ENCODE data around the gene MYO18A.

The MYO18A gene

DNA sequence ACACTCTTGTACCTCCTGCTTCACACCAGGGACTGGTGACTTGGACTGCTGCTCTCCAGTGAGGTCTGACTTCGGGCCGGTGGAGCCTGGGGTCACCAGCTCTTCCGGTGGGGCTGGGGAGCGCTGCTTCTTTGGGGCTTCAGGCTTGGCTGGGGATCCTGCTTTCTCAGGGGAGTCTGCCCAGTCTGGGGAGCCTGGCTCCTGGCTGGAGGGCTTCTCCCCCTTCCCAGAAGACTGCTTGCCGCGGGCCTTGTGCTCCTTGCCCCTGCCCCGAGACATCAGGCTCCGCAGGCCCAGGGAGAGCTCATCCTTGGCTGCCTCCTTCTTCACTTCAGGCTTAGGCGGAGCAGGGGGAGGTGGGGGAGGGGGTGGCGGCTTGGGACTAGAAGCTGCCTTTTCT is 52.4 kb downstream of the MYO18A start:
- no peak for DNase-seq (ENCODE audit: low read depth)

DNA sequence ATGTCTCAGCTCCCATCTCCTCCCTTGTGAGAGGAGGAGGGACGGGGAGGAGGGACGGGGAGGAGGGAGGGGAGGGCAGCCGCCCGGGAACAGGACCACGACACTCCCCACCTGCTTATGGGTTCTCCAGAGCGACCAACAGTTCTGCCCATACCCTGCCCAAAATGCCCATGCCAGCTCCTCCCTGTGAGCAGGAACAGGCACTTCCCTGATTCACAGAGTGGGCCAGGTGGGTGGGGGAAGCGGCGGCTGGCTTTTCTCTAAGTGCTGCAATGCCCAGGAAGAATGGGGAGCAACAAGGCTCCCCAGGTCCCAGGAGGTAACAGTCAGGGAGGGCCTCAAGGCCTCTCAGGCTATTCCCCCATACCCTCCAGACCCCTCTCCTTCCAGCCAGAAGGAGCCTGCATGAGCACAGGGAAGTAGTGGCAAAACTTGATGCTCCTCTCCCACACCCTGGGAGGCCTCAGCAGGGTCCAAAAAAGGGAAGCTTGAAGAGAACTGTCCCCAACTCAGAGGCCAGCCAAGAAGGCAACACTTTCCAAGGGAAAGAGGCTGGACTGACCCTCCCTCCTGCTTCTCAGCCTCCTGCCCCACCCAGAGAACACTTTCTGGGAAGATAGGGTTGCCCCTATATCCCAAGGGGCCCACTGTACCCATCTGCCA is 53.8 kb downstream of the MYO18A start:
- no peak for DNase-seq (ENCODE audit: low read depth)

DNA sequence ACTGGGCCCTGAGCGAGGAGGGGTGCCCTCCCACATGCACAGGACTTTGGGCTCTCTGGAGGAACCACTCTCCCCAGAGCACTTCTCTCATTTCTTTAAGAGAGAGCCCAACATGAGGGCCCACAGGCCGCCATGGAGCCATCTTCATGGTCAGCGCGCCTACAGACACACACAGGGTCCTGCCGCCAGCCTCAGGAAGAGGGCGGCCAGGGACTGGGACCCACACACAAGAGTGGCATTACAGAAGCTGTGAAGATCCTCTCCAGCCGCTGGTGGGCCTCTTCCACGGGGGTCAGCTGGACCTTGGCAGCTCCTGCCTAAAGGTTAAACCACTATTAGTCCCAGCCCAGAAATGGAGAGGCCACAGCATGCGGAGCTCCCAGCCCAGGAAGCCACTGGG is 54.5 kb downstream of the MYO18A start:
- DNase-seq (ENCODE audit: low read depth) = no peak

DNA sequence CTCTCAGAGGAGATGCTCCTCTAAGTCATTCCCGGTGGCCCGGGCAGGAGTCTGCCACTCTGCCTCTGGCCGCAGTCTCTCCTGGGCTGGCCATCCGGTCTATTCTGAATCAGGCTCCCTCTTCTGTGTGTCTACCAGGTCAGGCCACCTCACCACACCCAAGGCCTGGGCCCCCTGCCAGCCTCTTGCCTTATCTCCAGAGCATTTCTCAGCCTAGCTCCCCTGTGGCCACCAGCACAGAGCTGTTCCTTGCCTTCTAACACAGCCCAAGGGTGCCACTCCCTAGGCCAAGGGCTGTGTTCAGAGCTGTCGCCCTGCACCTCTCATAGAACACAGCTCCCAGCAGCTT is 55.3 kb downstream of the MYO18A start:
- DNase-seq (ENCODE audit: low read depth) = no peak

DNA sequence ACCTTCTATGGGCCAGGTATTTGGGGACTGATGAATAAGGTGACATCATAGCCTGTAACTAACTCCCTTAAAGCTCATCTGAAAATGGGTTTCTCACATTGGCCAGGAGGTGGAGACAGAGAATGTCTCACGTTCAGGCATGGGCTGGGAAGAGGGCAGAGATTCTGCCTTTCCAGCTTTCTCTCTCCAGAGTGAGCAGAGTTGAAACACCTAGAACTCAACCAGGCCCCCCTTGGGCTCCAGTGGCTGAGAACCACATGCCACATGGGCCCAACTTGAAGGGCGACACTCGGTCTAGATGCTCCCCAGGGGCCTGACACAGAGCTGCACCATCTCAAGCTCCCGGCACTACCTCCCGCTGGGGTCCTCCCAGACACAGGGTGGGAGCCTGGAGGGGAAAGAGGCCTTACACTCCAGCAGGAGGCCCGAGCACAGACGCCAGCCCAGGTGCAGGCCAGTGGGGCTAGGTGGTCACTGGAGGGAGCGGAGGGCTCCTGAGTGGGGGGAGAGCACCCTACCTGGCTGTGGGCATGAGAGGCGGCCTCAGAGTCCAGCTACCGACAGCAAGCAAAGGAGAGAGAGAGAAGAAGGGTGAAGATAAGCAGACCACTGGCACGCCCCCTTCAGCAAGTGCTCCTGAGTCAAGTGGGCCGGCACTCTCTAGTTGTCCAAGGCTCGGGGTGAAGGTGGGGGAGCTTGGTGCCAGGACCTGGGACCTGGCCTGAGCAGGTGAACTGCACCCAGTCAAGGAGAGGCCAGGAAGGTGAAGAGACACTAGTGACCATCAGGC is 55.9 kb downstream of the MYO18A start:
- DNase-seq (ENCODE audit: low read depth) = no peak

DNA sequence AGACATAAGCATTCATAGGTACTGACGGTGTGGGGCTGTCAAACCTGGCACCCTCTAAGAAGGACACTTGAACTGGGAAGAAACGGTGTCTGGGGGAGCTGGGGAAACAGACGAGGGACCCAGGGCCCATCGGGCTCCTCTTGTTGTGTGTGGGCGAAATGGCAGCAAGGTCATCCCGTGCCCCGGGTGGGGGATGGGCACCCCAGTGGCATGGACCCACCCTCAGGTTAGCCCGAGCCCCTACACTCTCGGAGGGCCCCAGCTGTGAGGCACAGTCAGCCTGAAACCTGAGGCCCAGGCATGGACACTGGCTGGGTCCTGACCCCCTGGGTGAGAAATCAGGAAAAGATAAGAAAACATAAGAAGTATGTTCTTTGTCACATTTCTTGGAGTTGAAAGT is 57.1 kb downstream of the MYO18A start:
- DNase-seq (ENCODE audit: low read depth) = no peak

DNA sequence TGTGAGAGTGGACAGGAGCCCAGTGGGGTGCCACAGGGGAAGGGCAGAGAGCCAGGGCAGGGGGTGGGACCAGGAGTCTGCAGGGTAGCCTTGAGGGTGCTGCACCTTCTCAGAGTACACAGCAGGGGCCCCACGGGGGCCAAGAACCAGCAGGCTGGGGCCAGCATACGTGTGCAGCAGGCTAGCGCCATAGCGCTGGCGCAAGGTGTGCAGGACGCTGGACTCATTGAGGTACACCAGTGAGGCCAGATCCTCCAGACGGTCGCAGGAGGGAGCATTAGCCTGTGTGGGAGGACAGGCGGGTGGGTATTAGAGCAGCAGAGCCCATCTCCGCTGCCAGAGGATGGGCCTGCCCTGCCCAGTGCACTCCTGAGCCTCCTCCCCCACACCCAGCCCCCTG is 58.8 kb downstream of the MYO18A start:
- DNase-seq (ENCODE audit: low read depth) = no peak

DNA sequence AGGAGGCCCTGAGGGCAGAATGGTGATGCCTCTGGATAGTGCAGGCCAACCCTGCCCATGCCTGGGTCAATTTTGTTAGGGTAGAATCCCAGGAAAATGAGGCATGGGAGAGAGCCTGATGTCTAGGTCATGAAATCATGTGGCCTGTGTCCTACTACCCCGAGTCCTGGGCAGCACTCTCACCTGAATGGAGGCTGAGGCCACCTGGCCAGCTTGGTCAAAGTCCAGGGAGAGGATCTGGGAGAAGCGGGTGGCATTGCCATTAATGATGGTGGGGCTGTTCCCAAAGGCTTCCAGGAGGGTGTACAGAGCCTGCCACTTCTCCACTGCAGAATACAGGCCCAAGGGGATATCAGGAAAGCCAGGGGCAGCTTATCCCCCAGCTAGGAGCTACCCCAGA is 59.8 kb downstream of the MYO18A start:
- DNase-seq (ENCODE audit: low read depth) = no peak

DNA sequence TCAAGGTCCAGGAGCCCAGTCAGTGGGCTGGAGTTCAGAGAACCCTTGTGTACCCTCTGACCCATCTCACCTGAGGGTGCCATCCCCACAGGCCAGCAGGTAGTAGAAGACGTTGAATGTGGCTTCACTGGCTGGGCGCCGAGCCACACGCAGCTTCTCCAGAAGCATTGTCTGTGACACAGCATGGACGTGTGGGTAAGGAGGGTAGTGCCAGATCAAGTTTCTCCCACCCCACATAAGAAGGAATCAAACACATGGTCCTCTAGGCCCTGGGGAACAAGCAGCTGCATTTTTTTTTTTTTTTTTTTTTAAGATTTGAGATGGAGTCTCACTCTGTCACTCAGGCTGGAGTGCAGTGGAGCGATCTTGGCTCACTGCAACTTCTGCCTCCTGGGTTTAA is 60.9 kb downstream of the MYO18A start:
- DNase-seq (ENCODE audit: low read depth) = no peak

DNA sequence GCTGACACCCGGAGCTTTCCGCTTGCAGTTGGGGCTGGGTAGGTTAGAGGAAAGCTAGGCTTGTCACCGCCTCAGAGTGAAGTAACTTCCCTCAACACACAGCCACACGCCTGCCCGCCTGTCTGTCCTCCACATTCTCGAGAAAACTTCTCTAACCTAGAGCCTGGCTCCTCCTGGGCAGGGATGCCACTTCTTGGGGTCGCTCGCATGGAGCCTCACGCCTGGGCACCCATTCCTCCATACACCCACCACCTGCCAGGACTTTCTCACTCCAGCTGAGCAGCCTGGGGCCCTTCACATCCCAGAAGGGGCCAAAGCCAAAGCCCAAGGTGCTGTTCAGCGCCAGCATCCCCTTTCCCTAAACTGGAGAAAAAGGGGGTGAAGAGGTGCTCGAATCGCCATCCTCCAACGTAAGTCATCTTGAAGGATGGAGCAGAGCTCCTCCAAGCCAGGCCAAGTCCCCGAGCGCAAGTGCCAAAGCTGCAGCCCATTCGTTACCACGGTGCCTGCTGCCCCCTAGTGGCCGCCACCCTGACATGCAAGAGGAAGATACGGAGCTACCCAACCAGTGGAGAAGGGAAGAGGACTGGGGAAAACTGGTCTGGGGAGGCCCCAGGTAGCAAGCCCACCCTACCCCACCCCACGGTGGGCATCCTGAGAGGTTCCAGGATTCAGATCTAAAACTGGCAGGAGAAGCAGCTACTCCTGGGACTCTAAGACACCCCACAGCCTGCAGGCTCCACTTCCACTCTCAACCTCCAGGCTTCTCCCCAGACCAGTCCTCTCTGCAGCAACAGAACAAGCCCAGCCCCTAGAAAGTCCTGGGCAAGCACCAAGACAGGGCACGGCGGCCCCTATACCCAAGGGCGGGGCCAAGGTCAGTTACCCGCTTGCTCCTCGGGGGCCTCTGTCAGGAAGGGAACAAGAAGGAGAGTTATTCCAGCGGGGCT is 63.1 kb downstream of the MYO18A start:
- peak; percentile 65 for DNase-seq (ENCODE audit: low read depth)

DNA sequence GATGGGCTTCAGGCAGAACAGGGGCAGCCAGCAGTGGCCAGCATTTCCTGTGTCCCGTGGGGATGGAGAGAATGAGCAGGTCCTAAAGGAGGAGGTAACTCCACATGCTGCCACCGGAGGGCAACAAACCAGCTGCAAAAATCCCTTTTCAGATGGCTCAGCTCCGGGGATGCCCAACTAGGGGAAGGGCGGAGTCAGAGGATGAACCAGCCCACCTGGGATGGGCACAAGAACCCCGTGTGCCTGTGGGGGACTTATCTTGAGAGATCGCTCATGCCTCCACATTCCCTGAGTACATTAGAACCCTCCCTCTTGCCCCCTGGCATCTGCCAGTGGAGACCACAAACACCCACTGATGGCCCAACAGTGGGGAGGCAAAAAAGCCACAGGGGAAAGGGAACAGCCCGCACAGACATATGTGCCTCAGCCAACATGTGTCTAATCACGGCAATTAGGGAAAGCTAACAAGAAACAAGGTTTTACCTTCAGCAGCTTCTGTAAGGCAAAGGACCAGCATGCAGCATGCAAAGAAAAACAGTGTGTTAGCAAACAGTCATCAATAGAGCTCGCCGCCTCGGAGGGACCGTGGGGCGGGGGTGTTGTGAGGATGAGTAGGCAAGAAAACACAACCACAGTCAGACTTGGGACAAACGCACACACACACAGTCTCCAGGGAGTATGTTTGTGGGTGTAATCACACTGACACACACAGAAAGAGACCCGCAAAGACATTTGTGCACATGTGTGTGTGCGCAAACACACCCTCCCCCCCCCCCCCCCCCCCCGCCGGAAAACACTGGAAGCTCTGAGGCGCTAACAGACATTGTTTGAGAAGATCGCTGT is 64.0 kb downstream of the MYO18A start:
- no peak for DNase-seq (ENCODE audit: low read depth)

DNA sequence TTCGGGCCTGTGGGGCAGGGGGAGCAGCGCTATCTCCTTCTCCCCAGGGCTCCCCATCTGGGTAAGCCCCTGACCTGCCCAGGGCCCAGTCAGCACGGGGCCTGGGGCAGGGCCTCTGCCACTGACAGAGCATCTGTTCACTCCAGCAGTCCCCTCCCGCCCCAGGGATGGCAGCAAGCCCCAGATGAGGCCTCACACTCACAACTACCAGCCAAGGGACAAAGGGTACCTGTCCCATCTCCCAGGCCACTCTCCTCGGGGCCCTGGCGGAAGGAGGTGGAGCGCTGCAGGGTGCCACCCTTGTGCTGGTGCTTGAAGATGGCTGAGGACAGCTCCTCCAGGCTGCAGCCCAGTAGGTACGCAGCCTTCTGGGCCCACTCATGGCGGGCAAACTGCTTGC is 64.8 kb downstream of the MYO18A start:
- DNase-seq (ENCODE audit: low read depth) = no peak

DNA sequence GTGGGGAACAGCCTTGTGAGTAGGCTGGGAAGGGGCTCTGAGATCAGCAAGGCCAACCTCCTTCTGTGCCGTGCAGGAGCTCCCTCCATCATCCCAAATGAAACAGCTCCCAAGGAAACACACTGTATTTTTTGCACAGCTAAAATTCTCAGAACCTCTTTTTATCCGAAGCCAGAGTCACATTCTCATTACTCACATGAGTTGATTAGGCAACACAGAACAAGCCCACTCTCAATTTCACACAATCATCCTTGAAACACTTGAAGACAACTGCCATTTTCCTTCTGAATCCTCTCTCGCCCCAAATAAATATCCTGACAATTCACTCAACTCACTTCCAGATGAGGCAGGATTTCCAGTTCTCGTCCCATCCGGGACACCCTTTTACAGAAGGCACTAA is 66.1 kb downstream of the MYO18A start:
- DNase-seq (ENCODE audit: low read depth) = no peak

DNA sequence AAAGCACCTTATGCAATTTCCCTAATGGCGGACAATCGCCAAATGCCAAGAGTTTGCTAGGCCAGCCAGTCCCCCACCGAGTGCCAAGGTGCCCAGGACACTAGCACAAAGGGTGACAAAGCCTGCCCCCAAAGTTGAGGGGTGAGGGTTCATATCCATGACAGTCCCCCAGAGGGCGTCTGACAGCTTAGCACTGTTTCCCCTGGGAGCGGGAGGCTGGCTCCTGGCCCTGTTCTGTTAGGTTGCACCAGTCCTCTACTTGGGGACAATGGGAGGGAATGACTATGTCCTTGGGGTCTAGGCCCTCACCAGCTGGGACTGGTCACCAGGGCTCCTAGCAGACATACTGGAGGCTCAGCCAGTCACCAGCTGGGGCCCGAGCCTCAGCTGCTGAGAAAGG is 66.9 kb downstream of the MYO18A start:
- no peak for DNase-seq (ENCODE audit: low read depth)

DNA sequence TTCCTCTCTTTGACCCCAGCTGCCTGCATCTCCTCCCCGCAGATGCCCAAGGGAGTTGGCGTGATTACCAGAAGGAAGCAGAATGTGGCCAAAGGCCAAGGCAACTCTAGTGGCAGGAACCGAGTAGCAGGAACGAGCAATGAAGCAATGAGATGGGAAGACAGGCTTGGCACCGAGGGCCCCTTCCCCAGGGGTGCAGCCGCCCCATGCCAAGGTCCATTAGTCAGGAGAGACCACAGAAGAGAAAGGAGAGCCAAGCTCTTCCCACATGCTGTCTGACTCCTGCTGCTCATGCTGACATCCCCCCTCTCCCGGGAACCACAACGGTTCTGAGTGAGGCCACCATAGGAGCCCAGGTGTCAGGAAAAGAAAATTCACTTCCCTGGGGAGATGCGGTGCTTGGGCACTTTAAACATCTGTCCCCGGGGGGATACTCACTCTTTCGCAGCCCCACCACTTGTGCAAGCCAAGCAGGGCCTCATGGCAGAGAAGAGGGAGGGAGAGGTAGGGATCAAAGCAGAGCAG is 67.4 kb downstream of the MYO18A start:
- no peak for DNase-seq (ENCODE audit: low read depth)

DNA sequence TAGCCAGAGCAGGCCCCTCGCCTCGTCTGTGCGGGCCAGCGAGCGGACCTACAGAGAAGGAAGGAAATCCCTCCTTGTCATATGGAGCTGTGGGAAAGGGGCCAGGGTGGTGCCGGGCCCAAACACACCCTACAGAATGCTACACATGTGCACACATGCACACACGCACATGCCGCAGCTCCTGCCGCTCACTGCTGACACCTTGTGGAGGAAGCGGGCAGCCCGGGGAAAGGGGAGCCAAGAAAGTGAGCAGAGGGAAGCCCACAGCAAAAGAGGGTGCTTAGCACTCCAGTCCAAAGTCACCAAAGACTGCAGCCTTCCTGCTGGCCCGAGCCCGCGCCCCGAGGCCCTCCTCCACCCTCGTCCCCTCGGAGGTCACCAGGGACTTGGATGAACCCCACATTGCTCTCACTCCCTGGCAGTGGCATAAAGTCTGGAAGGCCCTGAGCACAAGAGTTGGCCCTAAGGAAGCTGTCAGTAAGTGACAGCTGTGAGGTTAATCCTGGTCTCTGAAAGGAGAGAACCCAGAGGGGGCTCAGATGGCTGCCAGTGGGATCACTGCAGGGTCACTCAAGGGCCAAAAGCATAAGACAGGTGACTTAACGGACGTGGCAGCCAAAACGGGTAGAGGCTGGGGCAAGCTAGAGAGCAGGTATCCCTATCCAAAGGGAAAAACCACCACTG is 68.2 kb downstream of the MYO18A start:
- DNase-seq (ENCODE audit: low read depth) = peak; percentile 52

DNA sequence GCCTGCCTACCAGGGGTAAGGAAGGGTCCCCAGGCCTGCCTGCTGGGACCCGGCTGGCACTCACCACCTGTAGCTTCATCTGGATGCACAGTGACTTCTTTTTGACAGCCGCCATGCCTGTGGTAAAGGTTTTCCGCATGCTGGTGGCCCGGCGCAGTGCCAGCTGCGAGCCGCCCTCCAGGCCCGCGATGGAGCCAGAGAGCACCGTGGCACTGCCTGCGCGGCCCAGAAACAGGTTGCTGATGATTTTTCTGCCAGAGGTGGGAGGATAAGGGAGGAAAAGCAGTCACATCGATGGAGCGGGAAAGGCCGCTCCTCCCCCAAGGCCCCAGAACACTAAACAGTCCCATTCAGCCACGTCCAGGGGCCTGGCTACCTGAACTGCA is 69.8 kb downstream of the MYO18A start:
- no peak for DNase-seq (ENCODE audit: low read depth)

DNA sequence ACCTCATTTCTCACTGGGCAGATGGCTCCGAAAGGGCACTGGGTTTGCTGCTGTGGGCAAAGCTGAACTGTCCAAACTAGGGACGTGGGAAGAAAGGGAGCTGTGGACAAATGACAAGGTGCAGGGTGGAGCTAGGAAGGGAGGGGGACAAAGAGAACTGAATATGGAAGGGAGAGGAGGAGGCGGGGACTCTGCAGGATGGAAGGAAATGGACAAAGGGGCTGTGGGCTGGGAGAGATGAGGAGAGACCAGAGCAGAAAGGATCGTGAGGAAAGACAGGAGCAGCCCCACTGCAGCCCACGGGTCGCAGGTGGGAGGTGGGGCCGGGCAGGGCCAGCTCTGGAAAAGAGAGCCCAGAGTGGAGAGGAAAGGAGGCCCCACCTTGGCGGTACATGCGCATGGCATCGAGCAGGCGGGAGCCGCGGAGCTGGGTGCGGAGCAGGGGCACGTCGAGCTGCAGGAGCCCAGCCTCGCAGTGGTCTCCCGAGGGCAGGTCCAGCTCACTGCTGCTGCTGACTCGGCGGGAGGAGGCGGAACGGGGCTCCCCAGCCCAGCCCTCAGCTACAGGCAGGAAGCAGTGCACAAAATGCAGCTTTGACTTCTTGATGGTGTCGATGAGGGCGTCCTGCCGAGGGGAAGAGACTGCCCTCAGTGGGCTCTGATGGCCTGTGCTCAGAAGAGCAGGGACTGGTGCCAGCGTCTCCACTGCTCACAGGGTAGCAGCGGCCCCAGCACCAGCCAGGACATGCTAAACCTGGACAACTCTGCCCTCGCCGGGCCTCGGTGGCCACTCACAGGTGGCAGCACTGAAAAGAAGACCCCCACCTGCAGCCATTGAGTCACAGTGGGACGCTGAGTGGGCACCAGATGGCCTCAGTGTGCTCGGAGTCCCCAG is 70.5 kb downstream of the MYO18A start:
- no peak for DNase-seq (ENCODE audit: low read depth)

DNA sequence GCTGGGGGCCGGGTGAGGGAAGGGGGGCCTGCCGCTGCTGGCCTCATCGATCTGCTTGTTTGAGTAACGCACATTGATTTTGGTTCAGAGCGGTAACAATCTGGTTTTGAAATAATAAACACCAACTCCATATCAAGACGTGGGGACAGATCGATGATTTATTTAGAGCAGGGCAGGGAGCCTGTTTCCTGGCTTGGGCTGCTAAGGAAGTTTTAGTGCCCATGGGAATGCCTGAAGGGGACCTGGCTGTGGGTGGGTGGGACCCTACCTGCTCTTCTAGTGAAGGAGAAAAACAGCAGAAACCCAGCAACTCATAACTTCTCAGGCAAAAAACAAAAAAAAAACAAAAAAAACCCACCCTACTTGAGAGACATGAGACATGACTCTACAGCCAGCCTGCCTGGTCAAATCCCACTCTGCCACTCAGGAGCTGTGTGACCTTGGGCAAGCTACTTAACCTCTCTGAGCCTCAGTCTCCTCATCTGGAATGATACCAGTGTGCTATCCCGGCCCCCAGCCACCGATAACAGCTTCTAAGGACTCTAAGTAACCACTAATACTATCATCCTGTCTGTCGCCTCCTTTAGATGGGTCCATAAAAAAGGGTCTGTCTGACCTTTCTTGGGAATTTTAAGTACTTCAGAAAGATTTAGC is 71.2 kb downstream of the MYO18A start:
- DNase-seq (ENCODE audit: low read depth) = no peak
